AG09319 (cell line): ENCODE data around the gene TMEM88.

Experiments used
- DNase-seq: peaks from one replicate; pipeline ENCODE4 v3.0.0-alpha.2; 2010; ENCODE audit warnings: low read depth; ENCODE audit errors: extremely low read depth
- TF ChIP-seq, protein P1 (sequence below): IDR thresholded peaks from 2 replicates; pipeline ENCODE4 v1.5.1; 2011; ENCODE audit warnings: low read depth, mild to moderate bottlenecking, inconsistent platforms, low read length, moderate library complexity

TMEM88 gene

DNA sequence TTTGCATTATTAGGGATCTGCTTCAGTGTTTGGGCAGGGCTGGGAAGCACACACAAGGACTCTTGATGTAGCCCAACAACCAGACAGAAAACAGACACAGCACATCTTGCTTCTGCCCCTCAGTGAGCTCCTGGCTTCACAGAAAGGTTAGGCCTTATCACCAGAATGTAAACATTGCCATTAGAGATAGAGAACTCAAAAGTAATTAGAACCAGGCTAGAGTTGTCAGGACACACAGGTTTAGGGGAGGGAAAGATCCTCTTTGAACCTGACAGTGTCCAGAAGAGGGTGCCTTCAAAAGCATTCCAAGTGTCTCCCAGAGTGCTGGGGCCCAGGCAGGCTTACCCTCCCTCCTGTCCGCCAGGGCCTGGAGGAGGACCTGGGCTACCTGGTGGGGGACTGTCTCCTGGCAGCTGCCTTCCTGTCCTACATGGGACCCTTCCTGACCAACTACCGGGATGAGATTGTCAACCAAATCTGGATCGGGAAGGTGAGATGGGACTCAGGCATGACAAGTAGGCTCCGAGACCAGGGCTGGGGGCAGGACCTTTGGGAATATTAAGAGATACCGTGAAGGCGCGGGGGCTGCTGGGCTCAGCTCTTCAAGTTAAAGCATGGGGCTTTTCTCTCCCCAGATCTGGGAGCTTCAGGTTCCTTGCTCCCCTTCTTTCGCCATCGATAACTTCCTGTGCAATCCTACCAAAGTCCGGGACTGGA lies 37.8 kb upstream of the TMEM88 start:
- TF ChIP-seq, protein P1, sequence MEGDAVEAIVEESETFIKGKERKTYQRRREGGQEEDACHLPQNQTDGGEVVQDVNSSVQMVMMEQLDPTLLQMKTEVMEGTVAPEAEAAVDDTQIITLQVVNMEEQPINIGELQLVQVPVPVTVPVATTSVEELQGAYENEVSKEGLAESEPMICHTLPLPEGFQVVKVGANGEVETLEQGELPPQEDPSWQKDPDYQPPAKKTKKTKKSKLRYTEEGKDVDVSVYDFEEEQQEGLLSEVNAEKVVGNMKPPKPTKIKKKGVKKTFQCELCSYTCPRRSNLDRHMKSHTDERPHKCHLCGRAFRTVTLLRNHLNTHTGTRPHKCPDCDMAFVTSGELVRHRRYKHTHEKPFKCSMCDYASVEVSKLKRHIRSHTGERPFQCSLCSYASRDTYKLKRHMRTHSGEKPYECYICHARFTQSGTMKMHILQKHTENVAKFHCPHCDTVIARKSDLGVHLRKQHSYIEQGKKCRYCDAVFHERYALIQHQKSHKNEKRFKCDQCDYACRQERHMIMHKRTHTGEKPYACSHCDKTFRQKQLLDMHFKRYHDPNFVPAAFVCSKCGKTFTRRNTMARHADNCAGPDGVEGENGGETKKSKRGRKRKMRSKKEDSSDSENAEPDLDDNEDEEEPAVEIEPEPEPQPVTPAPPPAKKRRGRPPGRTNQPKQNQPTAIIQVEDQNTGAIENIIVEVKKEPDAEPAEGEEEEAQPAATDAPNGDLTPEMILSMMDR = no peak
- DNase-seq = no peak

DNA sequence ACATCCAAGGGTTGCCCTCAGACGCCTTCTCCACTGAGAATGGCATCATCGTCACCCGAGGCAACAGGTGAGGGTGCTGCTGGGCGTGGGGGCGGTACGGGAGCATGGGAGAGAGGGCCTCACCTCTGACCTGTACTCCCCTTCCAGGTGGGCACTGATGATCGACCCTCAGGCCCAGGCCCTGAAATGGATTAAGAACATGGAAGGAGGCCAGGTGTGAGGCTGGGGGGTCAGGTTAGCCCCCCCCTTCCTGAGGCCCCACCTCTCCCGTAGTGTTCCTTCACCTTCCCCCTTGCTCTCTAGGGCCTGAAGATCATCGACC lies 37.3 kb upstream of the TMEM88 start:
- TF ChIP-seq, protein P1 = no peak
- DNase-seq = no peak

DNA sequence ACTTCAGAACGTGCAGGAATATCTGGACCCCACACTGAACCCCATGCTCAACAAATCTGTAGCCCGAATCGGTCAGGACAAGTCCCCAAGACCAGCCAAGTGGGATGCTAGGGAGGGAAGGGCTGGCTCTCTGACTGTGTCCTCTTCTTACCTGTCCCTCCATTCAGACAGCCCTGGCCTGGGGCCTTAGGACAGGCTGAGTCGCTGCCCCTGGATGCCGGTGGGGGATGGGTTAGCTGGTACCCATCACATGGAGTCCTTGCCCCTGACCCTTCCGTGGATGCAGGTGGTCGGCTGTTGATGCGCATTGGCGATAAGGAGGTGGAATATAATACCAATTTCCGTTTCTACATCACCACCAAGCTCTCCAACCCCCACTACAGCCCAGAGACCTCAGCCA lies 36.8 kb upstream of the TMEM88 start:
- TF ChIP-seq, protein P1 = no peak
- no peak for DNase-seq

DNA sequence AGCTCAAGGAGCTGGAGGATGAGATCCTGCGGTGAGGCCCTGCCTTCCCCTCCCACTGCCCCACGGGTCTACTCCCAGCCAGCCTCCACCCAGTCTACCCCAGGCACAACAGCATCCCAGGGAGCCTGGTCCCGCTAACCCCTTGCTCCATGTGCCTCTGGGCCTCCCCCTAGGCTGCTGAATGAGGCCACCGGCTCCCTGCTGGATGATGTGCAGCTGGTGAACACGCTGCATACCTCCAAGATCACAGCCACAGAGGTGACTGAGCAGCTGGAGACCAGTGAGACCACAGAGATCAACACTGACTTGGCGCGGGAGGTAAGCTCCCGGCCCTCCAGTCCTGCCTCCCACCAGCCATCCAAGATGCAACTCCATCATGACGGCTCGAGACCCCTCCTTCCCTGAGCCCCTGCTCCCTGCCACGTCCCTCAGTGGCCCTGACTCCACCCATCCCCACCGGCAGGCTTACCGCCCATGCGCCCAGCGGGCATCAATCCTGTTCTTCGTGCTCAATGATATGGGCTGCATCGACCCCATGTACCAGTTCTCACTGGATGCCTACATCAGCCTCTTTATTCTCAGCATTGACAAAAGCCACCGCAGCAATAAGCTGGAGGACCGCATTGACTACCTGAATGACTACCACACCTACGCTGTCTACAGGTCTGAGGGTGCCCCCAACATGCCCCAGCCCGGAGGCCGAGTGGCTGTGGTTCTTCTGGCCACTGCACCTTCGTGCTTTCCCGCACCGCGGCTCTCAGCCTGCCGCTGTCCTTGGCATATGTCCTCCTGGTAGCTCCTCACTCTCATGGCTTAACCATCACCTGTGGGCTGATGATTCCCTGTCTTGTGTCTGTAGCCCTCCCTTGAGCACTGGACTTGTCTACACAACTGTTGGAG lies 35.9 kb upstream of the TMEM88 start:
- DNase-seq = no peak

DNA sequence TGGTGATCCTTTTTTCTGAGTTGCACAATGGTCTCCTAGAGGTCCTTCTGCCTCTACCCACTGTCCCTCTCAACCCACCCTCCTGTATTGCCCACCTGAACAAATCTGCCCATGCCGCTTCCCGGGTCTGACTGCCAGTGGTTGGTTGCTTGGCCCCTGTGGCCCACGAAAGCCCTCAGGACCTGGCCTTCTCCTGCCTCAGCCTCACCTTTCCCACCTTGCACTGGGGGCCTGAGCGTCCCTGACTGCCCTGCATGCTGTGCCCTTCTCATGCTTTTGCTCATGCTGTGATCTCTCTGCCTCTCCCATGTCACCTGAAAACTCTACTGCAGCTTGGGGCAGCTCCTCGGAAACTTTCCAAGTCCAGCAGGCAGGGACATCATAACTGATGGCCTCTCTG lies 34.6 kb upstream of the TMEM88 start:
- TF ChIP-seq, protein P1 = no peak
- DNase-seq = no peak

More for the DNA sequence above, 35.9 kb upstream of the TMEM88 start:
- TF ChIP-seq, protein P1 = no peak

DNA sequence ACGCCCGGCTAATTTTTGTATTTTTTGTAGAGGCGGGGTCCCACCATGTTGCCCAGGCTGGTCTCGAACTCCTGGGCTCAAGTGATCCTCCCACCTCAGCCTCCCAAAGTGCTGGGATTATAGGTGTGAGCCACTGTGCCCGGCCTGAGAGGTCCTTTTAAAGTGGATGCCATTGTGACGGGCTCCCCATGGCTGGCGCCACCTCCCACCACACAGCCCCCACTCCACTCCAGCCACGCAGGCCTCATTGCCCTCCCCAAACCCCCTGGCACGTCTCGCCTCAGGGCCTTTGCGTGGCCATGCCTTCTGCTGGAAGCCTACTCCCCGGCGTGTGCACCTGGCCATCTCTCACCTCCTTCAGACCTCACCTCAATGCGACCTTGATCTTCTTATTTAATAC lies 32.7 kb upstream of the TMEM88 start:
- TF ChIP-seq, protein P1 = no peak
- no peak for DNase-seq

DNA sequence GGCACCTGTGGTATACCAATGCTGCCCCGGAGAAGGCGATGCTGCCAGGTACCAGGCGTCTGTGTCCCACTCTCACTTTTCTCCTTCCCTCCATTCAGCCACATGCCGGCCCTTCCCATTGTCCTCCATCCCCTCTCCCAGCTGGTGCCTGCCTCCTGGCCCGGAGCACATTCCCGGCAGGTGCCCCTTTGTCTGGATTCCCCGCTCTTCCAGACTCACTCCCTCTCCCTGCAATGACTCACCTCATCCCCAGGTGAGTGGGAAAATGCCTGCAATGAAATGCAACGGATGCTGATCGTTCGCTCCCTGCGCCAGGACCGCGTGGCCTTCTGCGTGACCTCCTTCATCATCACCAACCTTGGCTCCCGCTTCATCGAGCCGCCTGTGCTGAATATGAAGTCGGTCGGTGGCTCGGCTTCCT lies 31.3 kb upstream of the TMEM88 start:
- no peak for DNase-seq
- TF ChIP-seq, protein P1 = no peak
